NCI-H187 treated with DMSO at 0.1 percent for 48 hours (cell line): Measurements from ENCODE around the gene GPRIN1.

ENCODE experiments used
- DNase-seq: peaks from one replicate; lab custom pipeline; 2025; lab: John Stamatoyannopoulos, UW

The GPRIN1 gene

DNA sequence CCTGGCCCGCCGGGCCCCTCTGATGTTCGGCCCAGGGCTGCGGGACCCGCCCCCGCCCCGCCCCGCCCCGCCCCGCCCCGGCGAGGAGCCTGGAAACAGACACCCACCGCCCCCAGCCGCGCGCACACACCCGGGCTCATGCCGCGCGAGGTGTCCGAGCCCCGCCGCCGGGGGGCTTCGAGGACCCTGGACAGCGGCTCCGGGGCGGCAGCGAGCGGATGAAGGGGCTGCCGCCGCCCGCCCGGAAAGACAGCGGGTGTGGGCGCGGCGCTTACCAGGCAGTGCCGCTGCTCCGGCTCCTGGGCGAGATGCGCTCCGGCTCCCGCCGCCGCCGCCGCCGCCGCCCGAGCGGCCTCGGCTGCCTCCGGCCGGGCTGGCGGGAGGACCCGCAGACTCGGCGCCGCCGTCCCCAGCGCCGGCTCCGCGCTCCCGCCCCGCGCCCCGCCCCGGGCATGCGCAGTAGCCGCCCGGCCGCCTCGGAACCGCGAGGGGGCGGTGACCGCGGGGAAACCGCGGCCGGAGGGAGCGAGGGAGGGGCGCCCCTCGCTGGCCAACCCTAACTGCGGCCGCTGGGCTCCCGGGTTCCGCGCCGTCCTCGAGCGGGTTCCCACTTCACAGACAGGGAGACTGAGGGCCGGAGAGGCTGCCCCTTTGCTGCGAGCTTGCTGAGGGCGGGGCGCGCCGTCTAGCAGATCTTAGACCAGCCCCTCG, at the start of gene GPRIN1:
TSS of gene GPRIN1 (minus strand) at position 433 of the 711 bp plus-strand sequence. CDS start 10,322 bp downstream, outside the sequence.
- no peak for DNase-seq

GRCh38 chr5:176659512-176659839, 49.5 kb upstream of the GPRIN1 start:
- DNase-seq: no peak

DNA sequence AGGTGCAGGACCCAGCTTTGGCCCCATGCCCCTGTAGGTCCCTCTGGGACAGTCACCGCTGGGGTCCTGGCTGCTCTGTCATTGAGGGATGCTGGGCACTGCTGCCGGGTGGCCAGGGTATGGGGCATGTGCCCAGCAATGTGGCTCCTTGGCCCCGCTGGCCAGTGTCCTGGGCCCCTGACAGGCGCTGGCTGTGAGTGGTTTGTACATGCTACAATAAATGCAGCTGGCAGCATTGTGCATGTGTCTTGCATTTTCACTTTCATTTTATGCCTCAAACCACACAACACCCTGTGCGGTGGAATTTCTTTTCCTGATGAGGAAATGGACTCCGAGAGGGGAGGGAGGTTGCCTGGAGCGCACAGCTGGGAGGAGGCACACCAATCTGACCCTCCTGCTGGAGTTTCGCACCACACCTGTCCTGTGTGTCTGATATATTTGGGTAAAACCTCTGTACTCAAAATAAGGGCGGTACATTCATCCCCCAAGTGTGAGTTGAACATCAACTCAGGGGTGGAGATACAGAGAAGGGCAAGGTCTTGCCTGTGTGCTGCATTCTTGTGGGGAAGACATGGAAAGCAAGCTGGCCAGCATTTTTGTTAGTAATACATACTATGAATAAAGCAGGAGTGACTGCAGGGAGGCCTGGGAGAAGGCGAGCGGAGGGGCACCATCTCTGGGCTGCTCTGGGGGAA, 49.0 kb upstream of the GPRIN1 start:
- DNase-seq: no peak

DNA sequence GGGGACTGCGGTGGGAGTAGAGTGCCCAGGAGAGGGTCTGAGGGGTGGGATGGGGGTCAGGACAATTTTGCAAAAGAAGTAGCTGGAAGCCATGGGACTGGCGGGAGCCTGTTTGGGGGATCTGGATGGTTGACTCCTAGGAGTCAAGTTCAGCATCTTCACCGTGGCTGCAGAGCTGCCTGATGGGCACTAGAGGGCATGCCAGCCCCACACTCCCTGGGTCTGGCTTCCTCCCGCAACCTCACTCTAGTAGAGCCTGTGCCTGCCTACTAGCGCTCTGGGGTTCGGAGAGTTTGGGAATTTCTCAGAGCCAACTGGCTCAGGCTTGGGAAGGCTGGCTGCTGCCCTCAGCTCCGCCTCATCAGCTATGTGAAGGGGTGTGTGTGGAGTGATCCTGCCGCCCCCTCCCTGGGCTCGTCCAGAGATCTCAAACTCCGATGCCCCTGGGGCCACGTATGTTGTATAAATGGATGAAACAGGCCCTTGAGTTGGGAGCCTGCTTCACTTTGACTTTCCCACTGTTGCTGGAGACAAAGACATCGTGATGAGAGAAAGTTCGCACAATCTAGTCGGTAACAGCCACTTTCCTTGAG, 48.1 kb upstream of the GPRIN1 start:
- DNase-seq: peak; percentile 18

- no peak for DNase-seq
Measured at GRCh38 chr5:176656467-176656990, 46.6 kb upstream of the GPRIN1 start.

DNA sequence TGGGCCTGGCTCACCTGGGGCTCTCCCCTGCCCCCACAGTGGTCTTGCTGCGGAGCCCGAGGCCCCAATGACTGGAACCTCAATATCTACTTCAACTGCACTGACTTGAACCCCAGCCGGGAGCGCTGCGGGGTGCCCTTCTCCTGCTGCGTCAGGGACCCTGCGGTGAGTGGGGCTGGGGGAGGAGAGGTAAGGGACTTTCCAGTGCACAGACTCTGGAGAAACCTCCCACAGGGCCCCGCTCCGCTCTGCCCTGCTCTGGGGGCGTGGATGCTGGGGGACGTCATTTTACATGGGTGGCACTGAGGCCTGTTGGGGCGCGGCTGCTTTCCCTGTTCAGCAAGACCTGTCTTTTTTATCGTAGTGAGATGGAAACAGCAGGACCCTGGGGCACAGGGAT, 44.9 kb upstream of the GPRIN1 start:
- no peak for DNase-seq

DNA sequence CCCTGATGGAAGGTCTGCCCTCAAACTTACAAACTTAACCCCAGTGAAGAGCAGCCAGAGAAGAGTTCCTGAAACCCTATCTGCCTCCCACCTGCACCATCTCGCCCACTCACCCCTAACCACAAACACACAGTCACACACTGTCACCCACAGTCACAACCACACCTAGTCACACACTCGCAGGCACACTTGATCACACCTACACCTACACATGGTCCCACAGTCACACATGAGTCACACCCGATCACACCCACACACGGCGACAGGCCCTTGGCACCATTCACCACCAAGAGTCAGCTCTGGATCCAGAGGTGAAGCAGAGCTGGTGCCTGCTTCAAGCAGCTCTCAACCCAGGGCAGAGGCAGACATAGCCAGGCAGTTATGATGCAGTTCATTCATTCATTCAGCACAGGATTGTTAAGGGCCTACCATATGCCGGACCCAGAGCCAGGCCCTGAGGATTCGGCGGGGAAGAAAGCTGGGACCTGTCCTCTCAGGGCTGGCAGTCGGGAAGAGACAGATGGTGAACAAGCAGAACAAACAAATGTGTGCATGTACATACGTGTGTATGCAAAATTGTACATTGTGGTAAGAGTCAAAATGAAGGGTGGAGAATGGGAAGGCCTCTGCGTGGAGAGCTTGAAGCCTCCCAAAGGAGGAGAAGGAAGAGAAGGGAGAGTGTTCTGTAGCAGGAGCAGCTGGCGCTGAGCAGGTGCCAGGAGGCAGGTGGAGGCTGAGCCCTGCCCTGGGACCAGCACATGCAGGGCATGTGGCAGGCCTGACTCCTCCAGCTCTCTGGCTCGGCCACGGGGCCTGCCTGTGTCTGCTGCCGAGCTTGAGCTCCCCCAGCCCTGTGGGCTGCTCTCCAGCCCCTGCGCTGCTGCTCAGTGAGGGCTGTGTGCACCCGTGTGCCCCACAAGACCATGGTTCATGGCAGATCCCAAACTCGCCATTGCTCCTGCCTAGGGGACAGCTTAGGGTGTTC, 43.7 kb upstream of the GPRIN1 start:
- DNase-seq: no peak

DNA sequence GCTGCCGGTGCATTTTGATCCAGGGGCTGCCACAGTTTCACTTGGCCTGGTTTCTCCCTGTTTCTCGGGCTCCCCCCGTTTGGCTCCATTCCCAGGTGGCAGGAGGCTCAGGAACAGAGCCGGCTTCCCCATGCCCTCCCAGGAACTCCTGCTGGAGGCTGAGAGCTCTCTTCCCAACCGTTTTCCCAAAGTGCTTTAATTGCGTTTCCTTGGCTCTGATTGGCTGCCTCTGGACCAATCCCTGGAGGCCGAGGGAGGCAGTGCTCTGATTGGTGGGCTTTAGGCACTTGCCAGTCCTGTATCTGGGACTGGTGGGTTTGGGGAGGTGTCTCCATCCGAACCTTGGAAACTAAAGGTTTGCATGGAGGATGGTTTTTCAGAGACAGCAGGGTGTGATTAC, 42.2 kb upstream of the GPRIN1 start:
- no peak for DNase-seq

GRCh38 chr5:176651472-176651980, 41.6 kb upstream of the GPRIN1 start:
- DNase-seq: no peak

- DNase-seq: no peak
Measured at GRCh38 chr5:176650354-176650884, 40.5 kb upstream of the GPRIN1 start.

- no peak for DNase-seq
Measured at GRCh38 chr5:176648474-176649194, 38.7 kb upstream of the GPRIN1 start.

DNA sequence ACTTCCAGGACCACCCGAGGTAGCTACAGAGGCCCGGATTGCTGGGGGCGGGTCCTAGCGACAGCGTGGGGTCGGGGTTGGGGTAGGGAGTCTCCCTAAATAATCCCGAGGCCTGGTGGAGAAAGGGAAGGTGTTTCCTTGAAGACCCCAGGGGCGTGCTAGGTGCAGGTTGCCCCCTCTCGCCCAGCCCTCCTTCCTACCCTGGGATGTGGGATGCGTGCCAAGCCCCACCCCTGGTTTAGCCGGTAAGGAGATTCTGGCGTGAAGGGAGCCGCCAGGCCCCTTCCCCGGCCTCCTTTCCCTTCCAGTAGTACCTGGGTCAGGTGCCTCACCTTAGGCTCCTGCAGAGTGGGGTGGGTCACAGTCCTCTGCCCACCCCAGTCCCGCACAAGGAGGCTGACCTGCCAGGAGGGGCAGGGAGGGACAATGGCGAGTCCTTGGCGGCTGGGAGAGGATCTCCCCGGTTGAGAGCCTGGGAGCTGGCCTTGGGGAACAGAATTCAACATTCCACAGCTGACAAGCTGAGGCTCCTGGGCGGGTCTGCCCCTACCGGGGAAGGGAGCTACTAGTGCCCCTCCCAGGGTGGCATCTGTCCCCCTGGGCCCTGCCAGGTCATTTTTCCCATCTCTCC, 38.0 kb upstream of the GPRIN1 start:
- no peak for DNase-seq

DNA sequence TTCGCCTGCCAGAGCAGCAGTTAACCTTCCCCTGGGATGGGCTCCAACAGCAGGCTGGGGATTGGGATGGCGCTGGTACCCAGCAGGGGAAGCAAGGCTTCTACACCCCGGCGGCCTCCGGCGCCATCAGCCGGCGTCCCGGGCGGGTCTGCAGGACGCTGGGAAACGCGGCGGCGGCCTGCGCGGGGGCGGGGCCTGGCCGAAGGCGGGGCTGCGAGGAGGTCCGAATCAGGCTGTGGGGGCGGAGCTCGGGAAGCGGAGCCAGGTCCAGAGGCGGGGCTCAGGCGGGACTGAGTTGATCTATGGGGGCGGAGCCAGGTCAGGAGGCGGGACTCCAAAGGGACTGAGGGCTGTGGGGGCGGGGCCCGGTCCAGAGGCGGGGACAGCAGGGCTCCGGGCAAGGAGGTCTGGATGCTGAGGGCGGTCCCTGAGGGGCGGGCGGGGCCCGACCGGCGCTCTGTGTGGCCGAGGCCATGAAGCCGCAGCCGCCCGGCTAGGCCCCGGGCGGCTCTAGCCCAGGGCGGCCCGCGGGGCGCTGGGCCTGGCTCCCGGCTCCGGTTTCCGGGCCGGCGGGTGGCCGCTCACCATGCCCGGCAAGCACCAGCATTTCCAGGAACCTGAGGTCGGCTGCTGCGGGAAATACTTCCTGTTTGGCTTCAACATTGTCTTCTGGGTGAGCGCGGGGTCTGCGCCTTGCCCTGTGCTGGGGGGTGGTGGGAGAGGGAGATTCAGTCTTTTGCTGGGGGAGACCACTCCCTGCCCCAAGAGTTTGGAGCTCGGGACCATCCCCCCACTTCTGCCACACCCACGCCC, 37.3 kb upstream of the GPRIN1 start, which contains the start of gene TSPAN17:
TSS of gene TSPAN17 (plus strand) at position 455 of the 813 bp plus-strand sequence. CDS start at position 587, 132 bp downstream.
- DNase-seq: peak; percentile 78

DNA sequence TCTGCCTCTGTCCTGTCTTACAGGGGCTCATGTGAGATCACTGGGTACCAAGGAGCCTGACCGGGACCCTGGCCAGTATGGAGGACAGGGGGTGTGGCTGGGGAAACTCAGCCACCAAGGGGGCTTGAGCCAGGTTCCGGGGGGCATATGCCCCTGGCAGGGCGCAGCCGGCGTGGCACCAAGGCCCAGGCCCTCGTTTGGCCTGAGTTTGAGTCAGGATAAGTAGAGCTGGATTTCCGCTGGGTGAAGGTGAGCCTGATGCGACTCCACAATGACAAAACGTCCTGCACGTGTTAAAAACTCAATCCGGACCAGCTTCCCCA, 36.7 kb upstream of the GPRIN1 start:
- no peak for DNase-seq

DNA sequence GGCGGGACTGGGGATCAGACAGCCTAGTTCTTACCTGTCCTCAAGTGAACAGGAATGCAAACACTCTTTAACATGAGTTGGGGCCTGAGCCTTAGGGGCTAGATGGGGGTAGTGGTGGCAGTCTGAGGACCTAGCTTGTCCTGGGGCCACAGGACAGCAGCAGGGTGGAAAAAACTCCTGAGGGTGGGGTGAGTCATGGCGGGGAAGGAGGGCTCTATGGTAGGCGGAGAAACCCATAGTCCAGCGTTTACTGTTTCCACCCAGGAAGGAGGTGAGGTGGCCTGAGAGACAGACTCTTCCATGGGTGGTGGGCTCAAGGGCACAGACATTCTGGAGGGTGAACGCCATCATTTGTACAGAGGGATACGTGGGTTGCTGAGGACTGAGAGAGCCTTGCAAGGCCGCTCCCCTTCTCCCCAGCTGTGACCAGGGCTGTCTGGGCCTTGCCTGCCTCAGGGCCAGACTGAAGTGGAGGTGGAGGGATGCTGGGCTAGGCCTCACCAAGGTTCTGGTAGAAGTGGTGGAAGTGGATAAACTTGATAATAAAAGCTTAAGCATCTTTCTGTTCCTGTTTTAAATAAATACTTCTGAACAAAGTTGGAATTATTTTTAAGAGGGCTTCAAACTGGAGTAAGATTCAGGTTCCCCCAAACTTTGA, 36.2 kb upstream of the GPRIN1 start:
- DNase-seq: no peak

DNA sequence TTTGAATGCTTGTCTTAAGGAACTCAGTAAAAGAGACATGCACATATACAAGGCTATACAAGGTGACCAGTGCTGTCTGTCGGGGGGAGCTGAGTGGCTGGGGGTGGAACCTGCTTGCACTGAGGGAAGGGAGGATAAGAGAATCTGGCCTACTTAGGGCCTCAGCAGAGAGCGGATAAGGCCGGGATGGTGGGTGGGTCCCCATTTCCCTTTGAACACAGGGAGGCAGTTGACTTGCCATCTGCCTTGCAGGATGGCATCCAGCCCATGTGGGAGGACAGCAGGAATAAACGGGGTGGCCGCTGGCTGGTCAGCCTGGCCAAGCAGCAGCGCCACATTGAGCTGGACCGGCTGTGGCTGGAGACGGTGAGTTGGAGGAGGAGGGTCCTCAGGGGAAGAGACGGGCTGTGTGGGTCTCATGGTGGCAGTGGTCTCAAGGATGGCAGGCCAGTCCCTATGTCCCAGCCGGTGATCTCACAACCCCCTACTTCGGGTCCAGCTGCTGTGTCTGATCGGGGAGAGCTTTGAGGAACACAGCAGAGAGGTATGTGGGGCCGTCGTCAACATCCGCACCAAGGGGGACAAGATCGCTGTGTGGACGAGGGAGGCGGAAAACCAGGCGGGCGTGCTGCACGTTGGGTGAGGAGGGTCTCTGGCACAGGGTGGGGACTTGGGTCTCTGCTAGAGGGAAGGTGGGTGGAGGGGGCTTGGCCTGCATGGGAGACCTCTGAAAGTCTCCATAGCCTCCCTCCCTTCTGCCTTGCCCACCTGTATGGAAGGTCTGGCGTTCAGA, 35.1 kb upstream of the GPRIN1 start:
- no peak for DNase-seq

- DNase-seq: no peak
Measured at GRCh38 chr5:176644294-176644693, 34.3 kb upstream of the GPRIN1 start.
